H1 (cell line): ENCODE results near the gene PRKCA. TPM values are rescaled to one million over a fixed set of nuclear protein-coding genes. Genes with fewer than 3 reads are reported as not detected.
A peak's percentile ranks its signal among the peaks of the same experiment; 100 is the strongest.

Source experiments
- CTCF ChIA-PET: fragments of 300-600 bp; sonication (Branson Sonifier 250); formaldehyde crosslinking; loops from one replicate; lab custom pipeline; 2021; ENCODE audit not compliant: partially characterized antibody; lab: Charles Lee
- POLR2A ChIA-PET: fragments of 300-600 bp; sonication (Branson Sonifier 250); formaldehyde crosslinking; loops from one replicate; lab custom pipeline; 2021; ENCODE audit warnings: inconsistent platforms; ENCODE audit not compliant: partially characterized antibody; lab: Charles Lee
- DNase-seq, 2 experiments: peaks; one replicate each; pipeline versions ENCODE4 v3.0.0 to v3.0.0-alpha.2; 2010 to 2022; ENCODE audit warnings: low spot score in 2 of 2, low read depth in 1 of 2, mixed read lengths in 1 of 2
- FAIRE-seq: peaks from 2 replicates; lab custom pipeline; 2011; peaks lifted over from hg19 to GRCh38; lab: Jason Lieb, UNC
- H2AFZ ChIP-seq: 2 replicates; pipeline ENCODE4 v1.8.1; 2012; ENCODE audit warnings: low read length, inconsistent platforms
- H2AK5ac ChIP-seq: 2 replicates; pipeline ENCODE4 v1.6.1; 2013; ENCODE audit warnings: low read depth, low read length
- H2BK120ac ChIP-seq: replicated peaks from 2 replicates; pipeline ENCODE3; 2013; ENCODE audit warnings: low read depth, low read length, inconsistent platforms
- H2BK12ac ChIP-seq: 2 replicates; pipeline ENCODE4 v1.6.1; 2013; ENCODE audit warnings: low read depth, low read length
- H2BK15ac ChIP-seq: 2 replicates; pipeline ENCODE4 v1.6.1; 2013; ENCODE audit warnings: low read length
- H2BK20ac ChIP-seq: 2 replicates; pipeline ENCODE4 v1.6.1; 2013; ENCODE audit warnings: low read length
- H2BK5ac ChIP-seq: 2 replicates; pipeline ENCODE4 v1.6.1; 2013; ENCODE audit warnings: low read depth, low read length
- H3K14ac ChIP-seq: 2 replicates; pipeline ENCODE4 v1.6.1; 2013; ENCODE audit warnings: inconsistent platforms; ENCODE audit not compliant: insufficient read length
- H3K18ac ChIP-seq: 2 replicates; pipeline ENCODE4 v1.6.1; 2013; ENCODE audit warnings: low read length; ENCODE audit errors: extremely low read depth
- H3K23ac ChIP-seq: 2 replicates; pipeline ENCODE4 v1.6.1; 2013; ENCODE audit warnings: inconsistent platforms; ENCODE audit not compliant: insufficient read length
- H3K23me2 ChIP-seq: 2 replicates; pipeline ENCODE4 v1.6.1; 2013; ENCODE audit warnings: low read depth, low read length
- H3K27ac ChIP-seq: 2 replicates; pipeline ENCODE4 v1.6.1; 2011; ENCODE audit warnings: low read depth, low read length, inconsistent platforms
- H3K27me3 ChIP-seq, 4 experiments: replicated peaks in 1 of 4; 1 replicate in 1 of 4; 2 replicates in 3 of 4; pipeline versions ENCODE4 v1.6.1 to v1.8.1; 2011 to 2013; ENCODE audit warnings: low read length in 3 of 4, mild to moderate bottlenecking in 3 of 4, inconsistent platforms in 2 of 4, mixed read lengths in 2 of 4, moderate library complexity in 1 of 4; ENCODE audit not compliant: control insufficient read depth in 3 of 4, insufficient read depth in 3 of 4; ENCODE audit errors: extremely low read depth in 1 of 4
- H3K36me3 ChIP-seq, 4 experiments: 2 replicates each; pipeline versions ENCODE4 v1.6.1 to v1.8.1; 2011 to 2013; ENCODE audit warnings: mild to moderate bottlenecking in 4 of 4, low read length in 3 of 4, moderate library complexity in 2 of 4, control low read depth in 1 of 4, inconsistent platforms in 1 of 4; ENCODE audit not compliant: insufficient read depth in 4 of 4, control insufficient read depth in 2 of 4
- H3K4ac ChIP-seq: replicated peaks from 2 replicates; pipeline ENCODE3; 2013; ENCODE audit warnings: low read length, low read depth, mixed read lengths, inconsistent platforms; ENCODE audit not compliant: insufficient read length
- H3K4me1 ChIP-seq, 4 experiments: replicated peaks in 1 of 4; 1 replicate in 1 of 4; 2 replicates in 3 of 4; pipeline versions ENCODE4 v1.6.1 to v1.8.1; 2011 to 2013; ENCODE audit warnings: low read length in 3 of 4, inconsistent platforms in 2 of 4, mixed read lengths in 1 of 4; ENCODE audit not compliant: insufficient read depth in 4 of 4, control insufficient read depth in 3 of 4
- H3K4me2 ChIP-seq, 2 experiments: 2 replicates each; pipeline versions ENCODE4 v1.6.1 to v1.8.1; 2011 to 2013; ENCODE audit warnings: low read depth in 2 of 2, low read length in 2 of 2, control low read depth in 1 of 2, inconsistent platforms in 1 of 2, mild to moderate bottlenecking in 1 of 2; ENCODE audit not compliant: insufficient read depth in 1 of 2
- H3K4me3 ChIP-seq, 4 experiments: fragments of 200-600, 300-600 bp in 1 of 4; sonication (generic), shearing (Covaris generic), sonication (Bioruptor Twin) in 1 of 4; 2 replicates each; pipeline versions ENCODE4 v1.5.1 to v1.8.1; 2011 to 2016; ENCODE audit warnings: low read length in 4 of 4, low read depth in 3 of 4, control low read depth in 2 of 4, inconsistent platforms in 2 of 4, mild to moderate bottlenecking in 2 of 4, mixed read lengths in 1 of 4, moderate library complexity in 1 of 4; ENCODE audit not compliant: insufficient read depth in 2 of 4; ENCODE audit errors: extremely low read depth in 1 of 4
- H3K56ac ChIP-seq: replicated peaks from 2 replicates; pipeline ENCODE3; 2013; ENCODE audit warnings: low read depth, mild to moderate bottlenecking, mixed read lengths, low read length, inconsistent platforms; ENCODE audit not compliant: insufficient read length
- H3K79me1 ChIP-seq: 2 replicates; pipeline ENCODE4 v1.6.1; 2013; ENCODE audit warnings: low read depth, low read length, control low read depth
- H3K79me2 ChIP-seq, 2 experiments: 2 replicates each; pipeline versions ENCODE4 v1.6.1 to v1.8.1; 2012 to 2013; ENCODE audit warnings: low read length in 2 of 2, mild to moderate bottlenecking in 2 of 2, inconsistent platforms in 1 of 2; ENCODE audit not compliant: insufficient read depth in 2 of 2, control insufficient read depth in 1 of 2
- H3K9ac ChIP-seq, 4 experiments: replicated peaks in 1 of 4; 1 replicate in 1 of 4; 2 replicates in 3 of 4; pipeline versions ENCODE4 v1.6.1 to v1.8.1; 2011 to 2013; ENCODE audit warnings: low read depth in 3 of 4, low read length in 3 of 4, control low read depth in 2 of 4, mild to moderate bottlenecking in 2 of 4, moderate library complexity in 2 of 4, inconsistent platforms in 1 of 4; ENCODE audit errors: extremely low read depth in 1 of 4
- H3K9me3 ChIP-seq, 2 experiments: 2 replicates each; pipeline versions ENCODE4 v1.6.1 to v1.8.1; 2012 to 2013; ENCODE audit warnings: mild to moderate bottlenecking in 2 of 2, moderate library complexity in 2 of 2, control low read depth in 1 of 2, inconsistent platforms in 1 of 2, low read depth in 1 of 2, low read length in 1 of 2, mixed read lengths in 1 of 2; ENCODE audit not compliant: insufficient read depth in 2 of 2
- H4K20me1 ChIP-seq, 2 experiments: replicated peaks in 1 of 2; 2 replicates each; pipeline versions ENCODE3 to v1.8.1; 2011 to 2013; ENCODE audit warnings: inconsistent platforms in 2 of 2, low read length in 2 of 2, mild to moderate bottlenecking in 1 of 2; ENCODE audit not compliant: insufficient read depth in 2 of 2, control insufficient read depth in 1 of 2
- H4K5ac ChIP-seq: 2 replicates; pipeline ENCODE4 v1.6.1; 2013; ENCODE audit warnings: low read length, low read depth, mixed read lengths, inconsistent platforms; ENCODE audit not compliant: insufficient read length
- H4K8ac ChIP-seq: 2 replicates; pipeline ENCODE4 v1.8.0; 2013; ENCODE audit warnings: mild to moderate bottlenecking, moderate library complexity, low read length, inconsistent platforms; ENCODE audit not compliant: insufficient read depth; ENCODE audit errors: extremely low read depth
- H4K91ac ChIP-seq: replicated peaks from 2 replicates; pipeline ENCODE3; 2013; ENCODE audit warnings: low read length, mixed read lengths, inconsistent platforms; ENCODE audit not compliant: insufficient read length
- ATF2 ChIP-seq: IDR thresholded peaks from 2 replicates; pipeline ENCODE4 v1.6.1; 2012; ENCODE audit warnings: low read length, inconsistent platforms
- CBX8 ChIP-seq: fragments of 300-800, 300-1000 bp; sonication (generic); IDR thresholded peaks from 2 replicates; pipeline ENCODE4 v1.7.1; 2016; ENCODE audit warnings: low read depth, low read length, borderline replicate concordance
- CTBP2 ChIP-seq: IDR thresholded peaks from 2 replicates; pipeline ENCODE4 v1.7.0; 2011; ENCODE audit warnings: borderline replicate concordance, mild to moderate bottlenecking, moderate library complexity, mixed read lengths, low read length; ENCODE audit not compliant: insufficient read depth, insufficient read length
- CTCF ChIP-seq, 3 experiments: IDR thresholded peaks; 1 replicate in 2 of 3; 2 replicates in 1 of 3; pipeline versions ENCODE4 v1.5.1 to v1.6.1; 2011; ENCODE audit warnings: low read length in 3 of 3, mild to moderate bottlenecking in 3 of 3, inconsistent platforms in 2 of 3, low read depth in 1 of 3, moderate library complexity in 1 of 3; ENCODE audit not compliant: insufficient read depth in 1 of 3; ENCODE audit errors: control extremely low read depth in 1 of 3
- E2F6 ChIP-seq: IDR thresholded peaks from 2 replicates; pipeline ENCODE4 v1.6.1; 2012; ENCODE audit warnings: inconsistent platforms
- SIN3A ChIP-seq, 2 experiments: IDR thresholded peaks in 1 of 2; conservative IDR thresholded peaks in 1 of 2; 2 replicates each; pipeline ENCODE4 v1.6.1; 2011 to 2012; ENCODE audit warnings: low read length in 2 of 2, improper control_type of control experiment in 1 of 2, low read depth in 1 of 2, mild to moderate bottlenecking in 1 of 2
- SP1 ChIP-seq: IDR thresholded peaks from 2 replicates; pipeline ENCODE4 v1.6.1; 2011; ENCODE audit warnings: low read depth, low read length
- TEAD4 ChIP-seq: IDR thresholded peaks from 2 replicates; pipeline ENCODE4 v1.6.1; 2012; ENCODE audit warnings: low read depth, low read length, inconsistent platforms, mixed read lengths
- WGBS, 2 experiments: shearing (Covaris generic) in 1 of 2; methylation state at CpG; one replicate each; pipeline versions ENCODE4 v1.1.6 to v1.1.7; 2013 to 2015; ENCODE audit warnings: low lambda C conversion rate in 2 of 2, mixed read lengths in 2 of 2, inconsistent platforms in 1 of 2, low coverage in 1 of 2, missing lambda C conversion rate in 1 of 2; ENCODE audit not compliant: insufficient replicate concordance in 2 of 2, insufficient coverage in 1 of 2, insufficient read length in 1 of 2; ENCODE audit errors: extremely low coverage in 1 of 2, missing lambda C conversion rate in 1 of 2; 5-methylcytosine and 5-hydroxymethylcytosine counted together
- polyA plus RNA-seq, 7 experiments: library from polyadenylated mRNA; depleted of rRNA in 3 of 7; stranded (reverse) in 5 of 7; unstranded in 2 of 7; fragments of >200 nt in 5 of 7; fragments of 200-250 nt in 2 of 7; gene quantifications; 1 replicate in 5 of 7; 2 replicates in 1 of 7; 4 replicates in 1 of 7; pipeline versions ENCODE4 v1.2.1 to v1.2.3, GENCODE V29; 2011 to 2013; ENCODE audit warnings: missing spikeins in 2 of 7, mixed read lengths in 2 of 7
- total RNA-seq: library from RNA; stranded (reverse); fragmentation: NEBNext Ultra II Directional; extraction: Animal tissue kit (Norgen Biotek cat#: 25700); gene quantifications from 2 replicates; pipeline ENCODE4 v1.2.1, GENCODE V29; 2021

Gene PRKCA
- total and polyA plus RNA-seq, 2 of the 8 experiments (the other 6 are each of a cell fraction or from before 2014, with no cell fraction given), result 5.8 to 17.8 TPM

GRCh38 chr17:66715745-66716156, 413.3 kb downstream of the PRKCA start:
- 60% methylated on average over 3 of the region's 3 CpGs; no CpG with 5 or more reads in 1 of the 2 experiments for WGBS, 2 experiments
- TF ChIP-seq SP1 (no peak), E2F6 (no peak), CTBP2 (no peak), SIN3A (conservative IDR thresholded peaks at IDR 0.05 in 1 of 2, IDR thresholded peaks at IDR 0.05 in 1 of 2; ENCODE audit: low read depth in 1 of 2, low read length in 2 of 2) (no peak), CTCF (IDR thresholded peaks at IDR 0.05; ENCODE audit: control extremely low read depth in 1 of 3, insufficient read depth in 1 of 3, low read depth in 1 of 3, low read length in 3 of 3) (peak in 2 of 3 experiments; percentile 76 to 88; a peak in 3 of 4 replicates), TEAD4 (0 out of 2 replicates have a peak, but pooled peaks have one; percentile 19), ATF2 (peak; percentile 61; the same call in 1 of the 2 replicates), CBX8 (no peak)

More at GRCh38 chr17:66715745-66716156, 413.3 kb downstream of the PRKCA start:
- no peaks in the 10 kb centered on the region for H3K9me3 ChIP-seq
- POLR2A ChIA-PET, result no interaction called here
- no peak overlapping the region for H3K18ac ChIP-seq
- no peak overlapping the region for H2BK12ac ChIP-seq
- no peak overlapping the region for H2BK20ac ChIP-seq
- H4K91ac ChIP-seq, result no peak overlapping the region
- H2BK120ac ChIP-seq, result no peak overlapping the region
- no peak overlapping the region for H4K5ac ChIP-seq
- H3K9ac ChIP-seq, result no peak overlapping the region
- DNase-seq (peak in 1 of 2 experiments; percentile 33), FAIRE-seq (peak; percentile 88)
- no peaks in the 10 kb centered on the region for H3K23me2 ChIP-seq
- no peaks in the 10 kb centered on the region for H3K27me3 ChIP-seq
- H2BK5ac ChIP-seq, result no peak overlapping the region
- no peak overlapping the region for H3K14ac ChIP-seq
- no peak overlapping the region for H3K56ac ChIP-seq
- no peak overlapping the region for H4K8ac ChIP-seq
- no peak overlapping the region for H3K4me2 ChIP-seq
- H3K79me2 ChIP-seq, result no peaks in the 10 kb centered on the region
- H3K4me3 ChIP-seq, result no peak overlapping the region
- peaks cover 10 to 32% (median 16%) of the 10 kb centered on the region in 4 experiments for H3K4me1 ChIP-seq
- no peak overlapping the region for H3K27ac ChIP-seq
- H3K36me3 ChIP-seq, result no peaks in the 10 kb centered on the region
- H3K23ac ChIP-seq, result no peak overlapping the region
- CTCF ChIA-PET, result interaction anchor here (0.6 to 1.7 kb wide), 10 partner anchors 9 to 316 kb away, joined by 3 to 5 read pairs (median 3); no protein-coding TSS in a partner anchor
- H3K79me1 ChIP-seq, result no peaks in the 10 kb centered on the region
- H2BK15ac ChIP-seq, result no peak overlapping the region
- H4K20me1 ChIP-seq, result peaks cover 0 to 1% of the 10 kb centered on the region in 2 experiments
- no peak overlapping the region for H2AFZ ChIP-seq
- H2AK5ac ChIP-seq, result no peak overlapping the region
- no peak overlapping the region for H3K4ac ChIP-seq
